Vagina (tissue), 2 donors: ENCODE data around the gene TMEM129. TPM values are rescaled to one million over a fixed set of nuclear protein-coding genes. Genes with fewer than 3 reads are reported as not detected.
A peak's percentile ranks its signal among the peaks of the same experiment; 100 is the strongest.

ENCODE experiments used
- DNase-seq, 2 donors: peaks; one replicate each; pipeline ENCODE4 v3.0.0-alpha.2; 2017; ENCODE audit errors: extremely low spot score in 2 of 2
- H3K27ac ChIP-seq: fragments of 200-600 bp; sonication (generic); one replicate; pipeline ENCODE4 v1.5.1; 2019
- H3K27me3 ChIP-seq: fragments of 200-600 bp; sonication (generic); one replicate; pipeline ENCODE4 v1.5.1; 2019
- H3K36me3 ChIP-seq, 2 donors: fragments of 200-600 bp; sonication (generic); one replicate each; pipeline ENCODE4 v1.5.1; 2017 to 2019
- H3K4me1 ChIP-seq: fragments of 200-600 bp; sonication (generic); one replicate; pipeline ENCODE4 v1.5.1; 2019
- H3K4me3 ChIP-seq, 2 donors: fragments of 200-600 bp; sonication (generic); 1 replicate in 1 of 2; 2 replicates in 1 of 2; pipeline ENCODE4 v1.5.1; 2016 to 2019
- H3K9me3 ChIP-seq: fragments of 200-600 bp; sonication (generic); one replicate; pipeline ENCODE4 v1.5.1; 2019
- POLR2A ChIP-seq, 2 donors: fragments of 450-650 bp; IDR thresholded peaks; one replicate each; pipeline ENCODE4 v1.6.1; 2017; ENCODE audit warnings: antibody characterized with exemption in 2 of 2, mild to moderate bottlenecking in 2 of 2, moderate library complexity in 2 of 2
- POLR2AphosphoS5 ChIP-seq, 2 donors: sonication (generic); formaldehyde crosslinking; IDR thresholded peaks; one replicate each; pipeline ENCODE4 v1.9.0; 2017; ENCODE audit warnings: antibody characterized with exemption in 2 of 2, mild to moderate bottlenecking in 2 of 2, low read depth in 1 of 2; ENCODE audit not compliant: insufficient read depth in 1 of 2
- intact Hi-C: fragments of 100-400 bp; cut with DNase I; formaldehyde crosslinking; loops from one replicate; pipeline ENCODE4 v1.15.1; 2023
- total RNA-seq: library from RNA; depleted of rRNA; stranded (reverse); fragments of >200 nt; gene quantifications from one replicate; pipeline ENCODE4 v1.2.3, GENCODE V29; 2016
- TF ChIP-seq, protein P1 (sequence below), 3 experiments: fragments of 450-650 bp in 2 of 3; fragments of 200-600 bp in 1 of 3; sonication (generic) in 1 of 3; IDR thresholded peaks; one replicate each; pipeline ENCODE4 v1.5.1; 2017 to 2019; ENCODE audit warnings: antibody characterized with exemption in 3 of 3, mild to moderate bottlenecking in 2 of 3, moderate library complexity in 2 of 3

The TMEM129 gene
- total RNA-seq, 1 donor from 2014 or later = 50.6 TPM

DNA sequence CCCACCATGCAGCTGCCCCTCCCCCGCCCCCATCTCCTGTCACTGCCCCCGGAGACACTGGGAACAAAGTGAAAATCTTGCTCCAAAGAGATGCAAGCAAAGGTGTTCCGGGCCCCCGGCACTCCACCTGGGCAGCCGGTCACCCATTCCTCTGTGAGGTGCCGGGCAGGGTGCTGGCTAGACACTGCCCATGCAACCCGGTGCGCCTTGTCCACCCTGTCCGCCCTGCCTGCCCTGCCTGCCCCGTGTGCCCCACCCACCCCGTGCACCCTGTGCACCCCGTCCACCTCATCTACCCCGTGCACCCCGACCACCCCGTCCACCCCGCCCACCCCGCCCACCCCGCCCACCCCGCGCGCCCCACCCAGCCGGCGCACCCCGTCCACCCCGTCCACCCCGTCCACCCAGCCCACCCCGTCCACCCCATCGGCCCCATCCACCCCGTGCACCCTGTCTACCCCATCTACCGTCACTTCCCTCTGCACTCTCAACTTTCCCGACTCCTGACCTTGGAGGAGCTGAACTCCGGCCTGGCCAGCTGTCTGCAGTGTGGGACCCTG, 40.1 kb upstream of the TMEM129 start:
- intact Hi-C loops = loop anchor here (10.0 kb wide), 1 partner anchor 144 kb away; no protein-coding TSS in a partner anchor
- peak overlapping the region; percentile 61 for H3K27ac ChIP-seq
- no peaks in the 10 kb centered on the region for H3K27me3 ChIP-seq
- no peaks in the 10 kb centered on the region for H3K36me3 ChIP-seq
- H3K4me3 ChIP-seq = no peak overlapping the region
- TF ChIP-seq POLR2AphosphoS5 (IDR thresholded peaks at IDR 0.05; ENCODE audit: insufficient read depth in 1 of 2, low read depth in 1 of 2) = no peak
- no peak for TF ChIP-seq POLR2A (IDR thresholded peaks at IDR 0.05)
- no peaks in the 10 kb centered on the region for H3K9me3 ChIP-seq
- DNase-seq = no peak
- peaks cover 46% of the 10 kb centered on the region for H3K4me1 ChIP-seq

DNA sequence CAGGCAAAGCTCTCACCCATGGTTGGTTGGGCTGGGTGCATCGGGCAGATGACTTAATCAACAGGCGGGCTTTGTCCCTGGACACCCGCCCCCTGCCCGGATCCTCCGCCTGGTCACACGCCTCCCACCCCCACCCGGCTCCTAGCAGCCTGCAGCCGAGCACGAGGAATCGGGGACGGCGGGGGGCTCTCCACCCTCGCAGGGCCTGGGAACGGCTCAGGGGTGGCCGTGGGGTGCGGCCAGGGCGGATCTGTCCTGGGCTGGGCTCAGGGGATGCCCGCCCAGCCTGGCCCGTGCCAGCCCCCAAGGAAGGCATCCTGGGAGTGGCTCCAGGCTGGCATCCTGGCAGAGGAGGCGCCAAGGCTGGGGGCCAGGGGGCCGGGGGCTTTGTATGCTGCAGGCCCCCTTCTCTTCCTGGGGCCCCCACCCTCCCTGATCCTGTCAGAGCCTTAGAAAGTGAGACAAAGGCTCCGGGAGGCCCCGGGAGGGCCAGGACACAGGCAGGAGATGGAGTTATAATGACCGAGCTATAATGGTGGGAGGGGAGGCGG, 39.5 kb upstream of the TMEM129 start:
- TF ChIP-seq POLR2A (IDR thresholded peaks at IDR 0.05) (no peak), POLR2AphosphoS5 (IDR thresholded peaks at IDR 0.05; ENCODE audit: insufficient read depth in 1 of 2, low read depth in 1 of 2) (no peak)
- TF ChIP-seq, protein P1, sequence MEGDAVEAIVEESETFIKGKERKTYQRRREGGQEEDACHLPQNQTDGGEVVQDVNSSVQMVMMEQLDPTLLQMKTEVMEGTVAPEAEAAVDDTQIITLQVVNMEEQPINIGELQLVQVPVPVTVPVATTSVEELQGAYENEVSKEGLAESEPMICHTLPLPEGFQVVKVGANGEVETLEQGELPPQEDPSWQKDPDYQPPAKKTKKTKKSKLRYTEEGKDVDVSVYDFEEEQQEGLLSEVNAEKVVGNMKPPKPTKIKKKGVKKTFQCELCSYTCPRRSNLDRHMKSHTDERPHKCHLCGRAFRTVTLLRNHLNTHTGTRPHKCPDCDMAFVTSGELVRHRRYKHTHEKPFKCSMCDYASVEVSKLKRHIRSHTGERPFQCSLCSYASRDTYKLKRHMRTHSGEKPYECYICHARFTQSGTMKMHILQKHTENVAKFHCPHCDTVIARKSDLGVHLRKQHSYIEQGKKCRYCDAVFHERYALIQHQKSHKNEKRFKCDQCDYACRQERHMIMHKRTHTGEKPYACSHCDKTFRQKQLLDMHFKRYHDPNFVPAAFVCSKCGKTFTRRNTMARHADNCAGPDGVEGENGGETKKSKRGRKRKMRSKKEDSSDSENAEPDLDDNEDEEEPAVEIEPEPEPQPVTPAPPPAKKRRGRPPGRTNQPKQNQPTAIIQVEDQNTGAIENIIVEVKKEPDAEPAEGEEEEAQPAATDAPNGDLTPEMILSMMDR (IDR thresholded peaks at IDR 0.05) = no peak
- Histone ChIP-seq H3K27me3 (no peaks in the 10 kb centered on the region), H3K27ac (peak overlapping the region; percentile 61), H3K36me3 (no peaks in the 10 kb centered on the region), H3K4me3 (no peak overlapping the region), H3K9me3 (no peaks in the 10 kb centered on the region), H3K4me1 (peaks cover 47% of the 10 kb centered on the region)
- no peak for DNase-seq
- intact Hi-C loops = loop anchor here (10.0 kb wide), 1 partner anchor 144 kb away; no protein-coding TSS in a partner anchor

DNA sequence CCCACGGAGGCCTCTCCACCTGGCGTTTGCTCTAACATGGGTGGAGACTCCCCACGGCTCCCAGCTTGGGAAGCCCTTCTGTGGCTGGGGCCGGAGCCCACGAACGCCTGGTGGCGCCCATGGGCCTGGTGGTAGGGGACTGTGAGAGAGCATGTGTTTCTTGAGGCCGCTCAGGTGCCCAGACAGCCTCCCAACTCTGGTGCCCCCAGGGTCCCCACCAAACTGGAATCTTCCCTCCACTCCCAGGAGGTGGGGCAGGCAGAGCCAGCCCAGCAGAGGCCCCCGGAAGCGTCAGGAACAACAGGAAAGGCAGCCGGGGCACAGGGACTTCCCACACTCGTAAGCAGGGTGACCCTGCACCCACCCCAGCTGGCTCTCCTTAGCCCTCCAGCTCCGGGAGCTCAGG, 38.7 kb upstream of the TMEM129 start:
- intact Hi-C loops = loop anchor here (10.0 kb wide), 1 partner anchor 145 kb away; no protein-coding TSS in a partner anchor
- Histone ChIP-seq H3K27me3 (no peaks in the 10 kb centered on the region), H3K36me3 (no peaks in the 10 kb centered on the region), H3K27ac (peak overlapping the region; percentile 61), H3K9me3 (no peaks in the 10 kb centered on the region), H3K4me1 (peaks cover 51% of the 10 kb centered on the region), H3K4me3 (no peak overlapping the region)
- DNase-seq = no peak
- TF ChIP-seq POLR2AphosphoS5 (IDR thresholded peaks at IDR 0.05; ENCODE audit: insufficient read depth in 1 of 2, low read depth in 1 of 2) (no peak), POLR2A (IDR thresholded peaks at IDR 0.05) (no peak)
- TF ChIP-seq, protein P1 (IDR thresholded peaks at IDR 0.05) = no peak

DNA sequence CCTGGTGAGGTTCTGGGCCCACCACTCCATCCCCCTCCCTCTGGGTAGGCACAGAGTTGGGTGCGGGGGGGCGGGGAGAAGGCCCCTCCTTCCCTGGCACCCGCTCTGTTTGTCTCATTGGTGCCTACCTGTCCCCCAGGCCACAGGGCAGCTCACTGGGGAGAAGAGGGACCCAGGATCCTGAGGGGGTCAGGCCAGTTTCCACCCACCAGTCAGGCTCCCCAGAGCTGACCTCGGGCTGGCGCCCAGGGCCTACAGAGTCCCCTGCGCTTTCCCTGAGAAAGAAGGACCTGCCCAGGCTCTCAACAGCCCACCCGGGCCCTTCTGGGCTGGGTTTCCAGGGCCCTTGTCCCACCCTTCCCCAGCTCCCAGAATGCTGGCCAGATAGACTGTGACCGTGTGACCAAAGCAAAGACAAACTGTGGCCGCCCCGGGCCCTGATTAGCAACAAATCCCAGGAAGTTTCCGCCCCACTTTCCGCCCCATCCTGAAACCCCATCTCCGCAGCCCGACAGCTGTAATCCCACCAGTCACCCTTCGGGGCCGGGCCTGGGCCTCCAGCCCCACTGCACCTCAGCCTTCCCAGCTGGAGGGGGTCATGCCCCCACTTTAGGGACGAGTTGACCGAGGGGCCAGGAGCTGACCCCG, 38.2 kb upstream of the TMEM129 start:
- Histone ChIP-seq H3K36me3 (no peaks in the 10 kb centered on the region), H3K27ac (peak overlapping the region; percentile 61), H3K4me1 (peaks cover 55% of the 10 kb centered on the region), H3K9me3 (no peaks in the 10 kb centered on the region), H3K27me3 (no peaks in the 10 kb centered on the region), H3K4me3 (no peak overlapping the region)
- TF ChIP-seq POLR2A (IDR thresholded peaks at IDR 0.05) (no peak), POLR2AphosphoS5 (IDR thresholded peaks at IDR 0.05; ENCODE audit: insufficient read depth in 1 of 2, low read depth in 1 of 2) (no peak)
- TF ChIP-seq, protein P1 (IDR thresholded peaks at IDR 0.05) = no peak
- no peak for DNase-seq
- intact Hi-C loops = no loop called here

DNA sequence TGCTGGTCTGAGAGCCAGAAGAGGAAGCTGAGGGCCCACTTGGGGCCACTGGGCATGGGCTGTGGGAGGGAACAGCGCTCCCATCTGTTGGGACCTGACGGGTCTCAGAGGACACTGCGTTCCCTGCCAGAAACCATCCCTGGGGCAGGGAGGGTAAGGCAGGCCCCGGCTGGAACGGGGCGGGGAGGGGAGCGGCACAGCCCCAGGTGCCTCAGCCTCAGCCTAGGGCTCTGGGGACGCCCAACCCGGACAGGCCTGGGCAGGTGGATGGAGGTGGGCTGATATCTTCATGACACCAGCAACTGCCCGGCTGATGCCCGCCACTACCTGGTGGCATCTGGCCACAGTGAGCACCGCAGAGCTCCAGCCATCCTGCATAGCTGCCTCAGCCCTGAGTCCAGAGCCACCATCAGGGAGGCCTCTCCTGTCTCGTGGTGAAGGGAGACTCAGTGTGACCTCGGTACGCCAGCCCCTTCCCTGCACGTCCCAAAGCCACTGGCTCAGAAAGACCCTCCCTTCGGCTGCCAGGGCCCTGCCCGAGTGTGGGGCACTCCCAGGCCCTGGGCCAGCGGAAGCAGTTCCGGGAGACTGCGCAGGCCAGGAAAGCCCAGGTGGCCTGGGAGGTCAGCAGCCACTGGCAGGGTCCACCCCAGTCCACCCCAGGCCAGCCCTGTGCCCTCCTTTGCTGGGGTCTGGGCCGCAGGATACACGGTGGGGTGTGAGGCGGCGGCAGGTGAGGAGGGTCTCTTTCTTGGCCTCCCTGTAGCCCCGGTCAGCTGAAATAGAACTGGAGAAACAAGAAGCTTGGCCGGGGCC, 37.4 kb upstream of the TMEM129 start:
- intact Hi-C loops = no loop called here
- Histone ChIP-seq H3K9me3 (no peaks in the 10 kb centered on the region), H3K4me3 (no peak overlapping the region), H3K36me3 (no peaks in the 10 kb centered on the region), H3K27ac (peak overlapping the region; percentile 61), H3K4me1 (peaks cover 55% of the 10 kb centered on the region), H3K27me3 (no peaks in the 10 kb centered on the region)
- no peak for TF ChIP-seq POLR2A (IDR thresholded peaks at IDR 0.05)
- peak in 1 of 2 donors; percentile 45 for TF ChIP-seq POLR2AphosphoS5 (IDR thresholded peaks at IDR 0.05; ENCODE audit: insufficient read depth in 1 of 2, low read depth in 1 of 2)
- DNase-seq = no peak
